NCI-H345 (cell line): ENCODE measurements around the gene UXS1.

Experiments used
- DNase-seq: peaks from one replicate; lab custom pipeline; 2025; lab: John Stamatoyannopoulos, UW

UXS1 gene

DNA sequence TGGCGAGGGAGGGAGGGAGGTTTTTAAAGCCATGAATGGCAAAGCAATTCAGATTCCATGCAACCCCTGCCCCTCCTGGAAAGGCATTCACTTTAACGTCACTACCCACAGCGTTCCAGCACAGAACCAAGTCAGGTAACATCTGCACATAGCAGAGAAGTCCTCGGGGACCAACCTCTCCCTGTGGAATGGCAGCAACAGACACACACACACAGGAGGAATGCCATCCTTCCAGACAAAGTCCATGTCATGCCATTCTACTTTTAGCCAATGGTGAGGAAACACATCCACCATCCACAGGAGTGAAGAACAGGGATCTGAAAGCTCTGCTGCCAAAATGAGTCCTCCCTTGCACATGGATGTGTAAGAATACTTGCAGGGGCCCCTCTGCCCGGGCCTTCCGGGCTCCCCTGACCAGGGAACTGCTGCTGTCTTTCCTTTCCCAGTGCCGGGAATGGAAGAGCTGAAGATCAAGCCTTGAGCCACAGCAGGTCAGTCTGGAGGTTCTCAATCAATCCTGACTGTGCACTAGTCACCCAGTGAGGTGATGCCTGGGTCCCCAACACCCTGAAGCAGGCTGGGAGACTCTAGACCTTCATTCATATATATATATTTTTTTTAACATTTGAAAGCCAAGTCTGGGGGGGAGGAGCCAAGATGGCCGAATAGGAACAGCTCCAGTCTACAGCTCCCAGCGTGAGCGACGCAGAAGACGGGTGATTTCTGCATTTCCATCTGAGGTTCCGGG lies 63.7 kb downstream of the UXS1 start:
- no peak for DNase-seq

DNA sequence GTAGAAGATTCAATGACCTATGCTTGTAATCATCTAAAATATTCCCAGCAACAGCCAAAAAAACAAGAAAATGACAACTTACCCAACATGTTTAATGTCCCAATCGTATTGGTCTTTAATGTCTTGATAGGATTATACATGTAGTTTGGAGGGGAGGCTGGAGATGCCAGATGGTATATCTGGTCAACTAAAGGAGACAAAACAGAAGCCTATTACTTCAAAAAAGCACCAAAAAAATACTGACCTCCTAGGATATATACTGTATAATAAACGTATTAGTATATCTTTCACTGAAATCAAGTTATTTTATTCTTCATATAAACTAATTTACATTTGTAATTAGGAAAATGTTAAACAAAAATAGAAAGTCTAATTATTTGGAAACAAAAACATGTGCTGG lies 64.5 kb downstream of the UXS1 start:
- DNase-seq = no peak

DNA sequence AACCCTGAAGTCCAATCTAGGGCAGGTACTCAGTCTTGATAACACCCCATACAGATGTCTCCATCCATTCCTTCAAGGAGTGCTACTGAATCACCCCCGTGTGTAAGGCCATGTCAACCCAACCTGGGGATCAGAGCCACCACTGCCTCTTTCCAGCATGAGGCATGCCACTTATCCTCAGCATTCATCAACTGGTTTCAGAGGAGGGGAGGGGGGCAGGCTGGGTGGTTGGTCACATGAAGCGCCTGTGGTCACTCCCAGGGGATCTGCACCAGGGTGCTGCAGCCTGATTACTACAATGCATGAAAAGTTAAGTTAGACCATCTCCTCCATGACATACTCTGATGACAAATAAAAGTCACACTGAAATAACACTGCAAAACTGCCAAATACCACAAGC lies 65.0 kb downstream of the UXS1 start:
- no peak for DNase-seq

DNA sequence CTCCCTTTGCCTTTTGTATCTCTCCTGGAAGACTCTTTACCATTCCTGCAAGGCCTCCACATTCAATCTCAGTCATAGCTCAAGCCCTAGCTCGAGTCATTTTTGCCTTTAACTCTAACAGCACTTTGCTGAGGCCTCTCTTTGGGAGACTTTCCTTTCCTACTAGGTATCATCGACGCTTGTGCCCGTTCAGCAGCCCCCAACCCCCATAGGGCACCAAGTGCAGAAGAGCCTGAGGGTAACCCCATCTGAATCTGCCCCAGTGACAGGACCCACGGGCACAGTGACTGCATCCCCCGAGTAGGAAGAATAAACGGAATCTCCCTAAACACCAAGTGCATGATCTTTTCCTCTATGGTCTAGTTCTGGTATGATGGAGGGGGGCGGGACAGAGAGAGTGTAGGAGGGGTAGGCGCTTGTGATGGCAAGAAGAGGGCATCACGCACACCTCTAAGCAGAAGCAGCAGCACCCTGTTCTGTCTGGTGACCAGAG lies 66.3 kb downstream of the UXS1 start:
- DNase-seq = no peak

DNA sequence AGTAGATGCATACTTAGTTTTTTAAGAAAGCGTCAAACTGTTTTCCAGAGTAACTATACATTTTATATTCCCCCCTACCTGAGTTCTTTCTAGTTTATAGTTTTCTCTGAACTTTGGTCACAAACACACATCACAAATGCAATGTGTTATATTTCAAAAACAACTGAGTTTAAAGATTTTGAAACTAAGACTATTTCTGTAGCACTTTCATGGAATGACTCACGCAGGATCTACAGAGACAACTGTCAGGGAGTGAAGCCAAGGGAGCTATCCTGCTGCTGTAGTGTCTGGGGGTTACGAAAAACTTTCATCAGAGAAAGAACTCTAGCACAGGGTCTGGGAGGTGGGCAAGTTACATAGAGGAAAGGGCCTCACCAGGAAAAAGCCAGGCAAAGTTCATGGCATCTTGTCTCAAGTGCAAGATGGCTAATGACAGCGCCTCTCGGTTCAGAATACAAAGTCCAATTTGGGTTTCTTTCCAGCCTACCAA lies 66.8 kb downstream of the UXS1 start:
- DNase-seq = no peak

DNA sequence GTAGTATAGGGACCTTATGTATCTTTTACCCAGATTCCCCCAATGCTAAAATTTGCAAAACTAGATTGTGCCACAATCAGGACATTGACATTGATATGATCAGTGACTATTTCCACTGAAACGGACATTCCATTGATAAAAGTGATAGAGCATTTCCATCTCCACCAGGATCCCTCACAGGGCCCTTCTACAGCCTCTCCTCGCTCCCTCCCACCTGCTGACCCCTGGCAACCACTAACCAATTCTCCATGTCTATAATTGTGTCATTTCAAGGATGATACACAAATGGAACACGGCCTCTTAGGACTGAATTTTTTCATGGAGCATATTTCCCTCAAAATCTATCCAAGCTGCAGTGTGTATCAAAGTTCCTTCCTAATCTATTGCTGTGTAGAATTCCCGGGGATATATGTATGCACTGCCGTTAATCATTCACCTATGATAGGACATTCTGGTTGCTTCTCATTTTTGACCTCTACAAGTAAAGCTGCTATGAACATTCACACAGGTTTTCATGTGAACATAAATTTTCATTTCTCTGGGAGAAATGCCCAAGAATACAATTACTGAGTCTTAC lies 67.3 kb downstream of the UXS1 start:
- DNase-seq = no peak

DNA sequence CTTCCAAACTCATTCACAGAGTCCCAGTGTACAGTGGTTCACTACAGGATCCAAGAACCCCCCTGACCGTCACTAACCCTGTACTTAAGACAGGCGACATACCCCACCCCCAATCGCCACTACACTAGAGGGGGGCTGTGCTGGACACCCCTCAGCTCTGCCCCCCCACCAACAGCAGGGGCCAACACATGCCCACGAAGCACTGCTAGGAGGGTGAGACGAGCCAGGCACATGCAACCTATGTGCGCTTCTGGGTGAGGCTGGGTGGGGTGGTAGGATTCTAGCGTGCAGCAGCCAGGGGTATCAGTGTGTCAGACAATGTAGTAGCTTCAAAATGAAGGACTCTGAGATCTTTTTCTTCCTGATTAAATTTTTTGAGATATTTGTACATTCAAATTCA lies 67.8 kb downstream of the UXS1 start:
- no peak for DNase-seq

DNA sequence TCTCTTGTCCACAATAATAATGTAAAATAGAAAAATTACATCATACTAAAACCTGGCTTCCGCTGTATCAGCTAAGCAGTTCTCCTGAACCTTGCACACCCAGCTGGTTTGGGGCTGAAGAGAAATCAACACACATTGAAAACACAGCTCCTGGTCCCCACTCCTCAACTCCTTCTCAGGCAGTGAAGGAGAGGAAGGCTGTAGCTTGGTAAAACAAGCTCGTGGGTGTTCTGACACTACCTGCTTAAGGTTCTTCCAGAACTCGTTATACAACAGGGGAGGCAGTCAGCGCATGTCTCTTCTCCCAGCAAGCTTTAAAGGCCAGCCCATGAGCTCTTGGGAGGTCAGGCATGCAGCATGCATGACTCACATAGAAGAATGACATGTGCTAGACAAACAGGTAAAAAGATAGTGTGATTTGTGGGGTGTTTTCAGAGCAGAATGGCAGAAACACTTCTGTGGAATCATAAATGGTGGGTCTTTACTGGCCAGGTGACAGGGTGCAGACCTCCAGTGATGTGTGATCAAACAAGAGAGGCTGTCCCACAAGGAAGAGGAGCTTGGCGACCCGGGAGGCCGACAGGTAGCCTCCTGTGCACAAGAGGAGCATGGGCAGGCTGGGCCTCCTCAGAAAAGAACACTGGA lies 69.1 kb downstream of the UXS1 start:
- no peak for DNase-seq

DNA sequence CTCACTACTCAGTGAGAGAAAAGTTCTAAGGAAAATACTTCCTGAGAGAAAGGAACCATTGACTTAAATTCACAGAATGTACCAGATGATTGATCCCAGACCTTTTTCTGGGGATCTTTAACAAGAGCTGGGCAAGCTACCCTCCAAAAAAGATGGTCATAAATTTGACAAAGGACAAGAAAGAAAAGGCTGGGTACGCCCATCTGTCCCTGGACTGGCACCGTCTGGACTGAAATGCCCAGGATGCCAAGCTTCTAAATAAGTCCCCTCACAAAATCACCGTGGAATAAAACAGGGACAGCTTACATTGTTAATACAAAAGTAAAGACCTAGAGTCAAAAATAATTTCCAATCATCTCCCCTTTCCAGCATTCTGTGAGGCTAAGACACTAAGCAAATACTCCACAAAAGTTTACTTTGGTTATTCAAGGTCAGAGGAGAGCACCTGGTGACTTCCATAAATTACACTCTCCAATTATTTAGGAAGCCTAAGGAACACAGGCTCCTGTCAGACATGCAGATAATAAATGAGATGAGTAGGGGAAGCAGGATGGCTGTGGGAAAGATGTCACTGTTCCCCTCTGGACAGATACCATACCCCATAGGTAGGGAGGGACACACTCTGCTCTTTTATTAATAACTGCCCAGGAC lies 69.9 kb downstream of the UXS1 start:
- no peak for DNase-seq

DNA sequence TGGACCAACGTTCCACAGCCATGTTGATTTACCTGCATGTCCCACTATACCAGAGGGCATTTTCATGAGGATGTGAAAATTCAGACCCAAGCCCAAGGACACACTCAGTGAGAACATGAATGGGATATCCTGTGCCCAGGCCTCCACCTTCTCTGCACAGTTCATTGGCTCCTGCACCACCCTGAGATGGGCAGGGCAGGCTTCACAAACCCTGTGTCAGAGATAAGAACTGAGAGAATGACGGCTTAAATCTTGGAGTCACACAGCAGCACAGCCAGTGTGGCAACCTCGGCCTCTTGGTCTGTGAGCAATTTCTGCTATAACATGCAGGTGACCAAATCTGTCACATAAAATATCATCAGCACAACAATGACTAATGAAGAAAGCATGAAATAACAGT lies 71.9 kb downstream of the UXS1 start:
- no peak for DNase-seq

DNA sequence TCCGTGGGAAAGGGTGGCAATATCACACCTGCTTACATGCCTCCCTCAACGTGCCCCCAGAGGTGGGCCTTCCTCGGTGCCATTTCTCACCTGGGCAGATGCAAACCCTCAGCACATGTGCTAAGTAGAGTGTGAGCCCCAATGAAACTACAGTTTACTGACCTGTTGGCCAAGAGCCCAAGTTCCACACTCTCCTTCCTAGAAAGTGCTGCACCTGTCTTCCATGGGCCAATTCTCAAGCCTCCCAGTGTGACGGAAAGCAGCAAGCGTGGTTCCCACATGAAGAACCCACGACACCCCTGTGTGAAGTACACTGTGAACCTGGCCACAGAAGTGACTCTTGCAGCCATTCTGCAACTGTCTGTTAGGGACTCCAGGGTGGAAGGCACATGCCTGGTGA lies 73.7 kb downstream of the UXS1 start:
- DNase-seq = no peak

DNA sequence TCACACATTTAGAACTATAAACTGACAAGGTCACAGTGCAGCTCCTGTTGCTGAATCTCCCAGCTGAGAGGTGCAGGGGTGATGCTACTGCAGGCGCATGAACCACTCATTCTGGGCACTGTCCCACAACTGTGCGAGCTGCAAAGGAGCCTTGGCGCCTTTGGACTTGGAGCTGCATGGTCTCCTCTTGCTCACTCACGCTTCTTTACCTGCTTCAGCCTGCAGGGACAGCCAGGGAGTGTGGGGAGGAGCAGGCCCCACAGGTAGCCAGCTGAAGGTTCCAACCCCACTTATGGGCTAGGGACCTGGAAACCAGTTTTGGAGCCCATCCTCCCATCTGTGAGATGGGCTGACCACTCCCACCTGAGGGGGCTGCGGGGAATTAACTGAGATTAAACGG lies 75.0 kb downstream of the UXS1 start:
- DNase-seq = no peak

DNA sequence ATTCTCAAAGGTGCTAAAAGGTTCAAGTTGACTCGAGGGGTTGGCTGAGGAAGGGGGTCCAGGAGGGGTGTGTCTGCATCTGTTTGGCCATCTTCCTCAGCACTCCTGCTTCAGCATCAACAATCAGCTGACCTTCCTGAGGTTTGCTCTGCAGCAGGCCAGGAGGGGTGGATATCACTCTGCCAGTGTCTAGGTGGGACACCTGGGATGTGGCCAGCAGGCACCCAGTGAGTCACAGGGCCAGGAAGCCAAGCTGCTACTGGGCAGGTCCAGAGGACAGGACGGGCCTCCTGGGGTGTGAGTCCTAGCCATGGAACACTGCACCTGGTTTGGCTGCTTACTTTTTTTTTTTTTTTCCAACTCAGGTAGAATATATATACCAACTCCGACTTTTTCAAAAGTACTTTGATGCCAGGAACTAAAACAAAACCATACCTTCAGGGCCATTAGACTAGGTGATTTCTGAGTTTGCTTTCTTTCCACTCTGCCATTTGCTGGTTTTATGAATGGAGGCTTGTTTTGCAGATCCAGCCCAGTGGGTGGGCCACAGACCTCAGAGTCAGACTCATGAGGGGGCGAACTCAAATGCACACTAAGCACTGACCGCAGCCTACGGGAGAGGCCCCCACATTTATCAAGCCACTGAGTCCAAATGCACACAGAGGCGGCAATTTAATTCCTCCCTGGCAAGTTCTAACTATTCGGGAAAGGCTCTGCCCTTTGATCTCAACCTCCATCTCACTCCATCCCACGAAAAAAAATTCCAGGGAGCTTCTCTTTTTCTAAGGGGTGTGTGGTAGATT lies 76.0 kb downstream of the UXS1 start:
- DNase-seq = no peak

DNA sequence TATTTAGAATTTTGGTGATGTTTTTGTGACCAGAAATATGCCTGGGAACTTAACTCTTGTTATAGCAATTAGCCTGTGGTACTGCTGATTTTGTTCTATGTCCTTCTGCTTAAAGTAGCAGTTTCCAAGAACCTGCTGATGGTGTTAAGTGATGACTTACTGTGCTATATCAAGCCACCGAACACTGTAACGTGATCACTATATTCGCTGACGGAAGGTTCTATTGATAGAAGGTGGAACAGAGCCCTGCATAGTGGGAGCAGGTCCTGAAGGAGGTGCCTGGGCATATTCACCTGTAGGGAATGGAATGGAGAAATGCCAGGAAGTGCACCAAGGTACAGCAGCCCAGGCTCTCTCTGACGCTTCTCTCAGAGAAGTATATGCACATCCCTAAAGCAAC lies 76.8 kb downstream of the UXS1 start:
- DNase-seq = no peak

DNA sequence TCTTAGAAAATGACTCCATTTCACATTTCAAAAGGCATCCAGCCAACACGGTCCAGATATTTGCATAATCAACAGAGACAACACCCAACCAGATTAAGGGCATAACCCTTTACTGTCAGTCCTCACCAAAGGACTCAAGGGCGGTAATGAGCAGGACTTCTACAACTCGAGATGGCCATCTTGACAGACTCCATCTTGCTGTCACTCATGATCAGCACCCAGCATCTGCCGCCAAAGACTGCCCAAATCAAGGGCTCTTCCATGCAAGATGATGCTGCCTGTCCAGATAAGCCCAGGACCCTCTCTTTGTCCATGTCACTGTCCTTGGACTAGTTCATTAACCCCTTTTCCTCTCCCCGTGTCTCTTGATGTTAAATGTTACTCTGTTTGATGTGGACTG lies 77.9 kb downstream of the UXS1 start:
- no peak for DNase-seq

DNA sequence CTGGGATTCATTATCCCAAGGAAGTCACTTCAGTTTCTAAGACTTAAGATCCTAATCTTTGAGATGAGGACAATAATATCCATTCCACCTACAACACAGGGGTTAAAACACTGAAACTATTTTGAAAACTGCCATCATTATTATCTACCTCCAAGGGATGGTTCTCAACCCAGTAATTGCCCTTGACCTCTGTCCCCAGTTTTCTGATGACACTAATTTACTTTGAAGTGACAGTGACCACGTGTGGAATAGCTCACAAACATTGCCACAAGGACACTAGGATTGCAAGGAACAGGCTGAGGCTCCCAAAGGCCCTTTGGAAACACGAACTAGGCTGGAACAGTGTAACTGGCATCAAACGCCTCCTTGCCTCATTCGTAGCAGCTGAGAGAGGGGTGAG lies 78.4 kb downstream of the UXS1 start:
- no peak for DNase-seq

DNA sequence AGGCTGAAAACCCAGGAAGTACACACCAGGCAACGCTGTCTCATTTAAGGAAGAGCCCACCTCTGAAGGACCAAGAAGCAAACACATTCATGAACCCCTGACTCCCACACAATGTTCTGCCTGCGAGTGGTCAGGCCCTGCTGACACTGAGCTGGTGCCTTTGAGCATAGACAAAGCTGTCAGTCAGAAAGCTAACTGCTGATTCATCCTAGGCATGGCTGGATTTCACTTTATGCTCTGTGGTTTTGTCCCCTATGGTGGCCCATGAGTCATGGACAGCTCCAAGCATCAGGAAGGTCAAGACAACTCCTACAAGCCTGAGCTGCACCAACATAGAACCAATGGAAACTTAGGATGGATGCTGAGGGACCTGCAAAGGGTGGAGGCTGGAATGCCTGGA lies 78.9 kb downstream of the UXS1 start:
- DNase-seq = no peak

DNA sequence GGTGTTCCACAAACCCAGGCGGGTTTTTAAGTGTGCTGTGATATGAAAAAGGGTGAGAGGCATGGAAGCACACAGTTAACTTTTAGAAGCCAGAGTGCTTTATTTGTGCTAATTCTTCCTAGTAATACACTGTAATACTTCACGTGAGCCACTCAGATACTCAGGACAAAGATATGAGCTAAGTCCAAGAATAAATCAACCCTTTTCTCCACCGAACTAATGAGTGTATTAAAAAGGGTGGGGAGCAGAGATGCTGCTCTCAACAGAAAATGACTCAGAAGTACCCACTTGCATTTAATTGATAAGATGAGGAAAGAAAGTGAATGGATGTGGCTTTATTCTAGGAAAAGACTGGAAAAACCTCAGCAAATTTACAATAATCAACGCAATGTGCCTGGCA lies 79.9 kb downstream of the UXS1 start:
- no peak for DNase-seq

DNA sequence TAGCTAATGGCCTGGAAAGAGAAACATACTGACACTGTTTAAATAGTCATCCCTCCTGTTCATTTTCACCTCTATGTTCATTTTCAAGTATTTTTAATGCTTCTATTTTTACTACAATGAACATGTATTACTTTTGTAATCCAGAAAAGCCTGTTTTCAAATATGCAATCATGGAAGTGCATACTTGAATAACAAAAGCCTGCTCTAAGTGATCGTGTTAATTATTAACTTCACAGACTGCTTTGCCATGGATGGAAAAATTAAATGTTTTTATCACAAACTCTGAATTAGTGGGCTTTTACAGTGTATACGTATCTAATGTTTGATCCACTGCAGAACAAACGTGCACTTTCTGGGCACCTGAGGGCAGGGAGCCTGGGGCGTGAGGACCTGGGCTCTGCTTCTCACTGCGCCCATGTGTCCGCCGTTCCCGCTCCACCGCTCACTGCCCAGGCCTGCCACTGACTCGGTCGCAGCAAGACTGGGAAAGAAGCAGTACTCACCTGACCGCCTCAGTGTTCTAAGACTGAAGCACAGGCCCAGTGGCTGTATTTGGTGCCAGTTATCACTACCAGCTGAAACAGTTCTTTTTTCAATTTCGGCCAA lies 80.6 kb downstream of the UXS1 start:
- no peak for DNase-seq

DNA sequence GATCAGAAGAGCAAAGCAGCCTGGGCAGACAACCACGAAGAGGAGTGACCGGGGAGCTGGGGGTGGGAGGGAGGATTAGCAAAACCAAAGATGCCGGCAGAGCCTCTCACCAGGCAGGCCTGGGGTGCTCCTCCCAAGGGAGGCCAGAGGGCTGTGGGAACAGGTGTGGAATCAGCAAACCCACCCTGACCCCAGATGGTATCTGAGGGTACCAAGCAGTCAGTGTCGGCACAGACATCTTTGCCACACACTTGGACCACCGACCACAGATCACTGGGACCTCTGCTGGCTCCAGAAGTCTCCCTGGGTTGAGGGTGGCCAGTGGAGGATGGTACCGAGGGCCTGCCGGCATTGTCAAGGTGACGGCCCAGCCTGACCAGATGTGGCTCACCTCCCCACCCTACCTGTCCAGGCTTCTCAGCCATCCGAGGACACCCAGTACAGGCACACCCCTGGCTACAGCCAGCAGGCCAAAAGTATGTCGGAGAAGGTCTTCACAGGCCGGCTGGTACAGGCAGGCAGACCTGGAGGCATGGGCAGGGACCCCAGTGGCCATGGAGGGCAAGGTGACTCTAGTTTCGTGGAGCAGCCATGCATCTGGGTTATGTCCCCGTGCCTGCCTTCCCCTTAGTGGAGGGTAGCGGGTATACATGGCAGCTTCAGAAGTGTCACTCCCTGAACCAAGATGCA lies 82.1 kb downstream of the UXS1 start:
- no peak for DNase-seq
